WTC11 (cell line): Measurements from ENCODE around the gene DAND5. TPM values are rescaled to one million over a fixed set of nuclear protein-coding genes. Genes with fewer than 3 reads are reported as not detected.

Experiments
- ATAC-seq: fragments of 200-7000 bp; cut with Tn5 transposase; 2 replicates; pipeline ENCODE4 v1.10.0; 2021; ENCODE audit warnings: mild to moderate bottlenecking, moderate library complexity
- CTCF ChIA-PET: fragments of 300-600 bp; sonication (Branson Sonifier 250); formaldehyde crosslinking; loops from one replicate; lab custom pipeline; 2021; ENCODE audit warnings: antibody characterized with exemption; lab: Charles Lee
- POLR2A ChIA-PET: fragments of 350-600 bp; sonication (Branson Sonifier 250); formaldehyde crosslinking; loops from one replicate; lab custom pipeline; 2021; ENCODE audit warnings: antibody characterized with exemption; lab: Charles Lee
- DNase-seq: peaks from one replicate; pipeline ENCODE4 v3.0.0; 2021; ENCODE audit warnings: low spot score
- H3K27ac Mint-ChIP-seq: 2 replicates; pipeline ENCODE4 v1.8.0; 2021; ENCODE audit warnings: mixed read lengths
- H3K27me3 Mint-ChIP-seq: 2 replicates; pipeline ENCODE4 v1.8.0; 2021; ENCODE audit warnings: low read depth, mild to moderate bottlenecking, moderate library complexity, mixed read lengths
- H3K36me3 Mint-ChIP-seq: 2 replicates; pipeline ENCODE4 v1.8.0; 2021; ENCODE audit warnings: mixed read lengths
- H3K4me1 Mint-ChIP-seq: 2 replicates; pipeline ENCODE4 v1.8.0; 2022; ENCODE audit warnings: mixed read lengths
- H3K4me3 Mint-ChIP-seq: 2 replicates; pipeline ENCODE4 v1.8.0; 2021; ENCODE audit warnings: mild to moderate bottlenecking, moderate library complexity, mixed read lengths
- H3K9me3 Mint-ChIP-seq: 2 replicates; pipeline ENCODE4 v1.8.0; 2021; ENCODE audit warnings: mixed read lengths
- E2F5 ChIP-seq: sonication (generic); formaldehyde crosslinking; IDR thresholded peaks from 2 replicates; pipeline ENCODE4 v1.8.1; 2022; ENCODE audit warnings: mild to moderate bottlenecking, moderate library complexity, missing genetic modification reagents
- GABPB1 ChIP-seq: sonication (generic); formaldehyde crosslinking; IDR thresholded peaks from 2 replicates; pipeline ENCODE4 v1.8.1; 2023; ENCODE audit warnings: mild to moderate bottlenecking, missing genetic modification reagents
- NFATC4 ChIP-seq: fragments of 250-450 bp; sonication (Bioruptor Pico); IDR thresholded peaks from 2 replicates; pipeline ENCODE4 v1.9.0; 2021; ENCODE audit warnings: mild to moderate bottlenecking
- NR3C1 ChIP-seq: sonication (generic); formaldehyde crosslinking; conservative IDR thresholded peaks from 2 replicates; pipeline ENCODE4 v1.8.1; 2023; ENCODE audit warnings: low read depth, mild to moderate bottlenecking, missing genetic modification reagents
- TEAD1 ChIP-seq: sonication (generic); formaldehyde crosslinking; IDR thresholded peaks from 2 replicates; pipeline ENCODE4 v1.8.0; 2022; ENCODE audit warnings: mild to moderate bottlenecking, missing genetic modification reagents
- TP53 ChIP-seq: sonication (generic); formaldehyde crosslinking; IDR thresholded peaks from 2 replicates; pipeline ENCODE4 v1.8.1; 2023; ENCODE audit warnings: mild to moderate bottlenecking, missing genetic modification reagents
- ZNF121 ChIP-seq: sonication (generic); formaldehyde crosslinking; IDR thresholded peaks from 2 replicates; pipeline ENCODE4 v1.8.0; 2023; ENCODE audit warnings: missing genetic modification reagents
- ZNF263 ChIP-seq: sonication (generic); formaldehyde crosslinking; IDR thresholded peaks from 2 replicates; pipeline ENCODE4 v1.8.1; 2022; ENCODE audit warnings: low read depth, mild to moderate bottlenecking, moderate library complexity, missing genetic modification reagents
- ZNF396 ChIP-seq: fragments of 250-450 bp; sonication (Bioruptor Pico); IDR thresholded peaks from 2 replicates; pipeline ENCODE4 v1.8.0; 2021; ENCODE audit warnings: mild to moderate bottlenecking, moderate library complexity, borderline replicate concordance
- ZNF512 ChIP-seq: sonication (generic); formaldehyde crosslinking; IDR thresholded peaks from 2 replicates; pipeline ENCODE4 v1.8.1; 2022; ENCODE audit warnings: missing genetic modification reagents, borderline replicate concordance
- ZSCAN18 ChIP-seq: fragments of 250-450 bp; sonication (Bioruptor Pico); IDR thresholded peaks from 2 replicates; pipeline ENCODE4 v2.1.2; 2022; ENCODE audit warnings: mild to moderate bottlenecking, moderate library complexity
- total RNA-seq: library from RNA; stranded (reverse); gene quantifications from 3 replicates; pipeline ENCODE4 v1.2.3, GENCODE V29; 2021
- TF ChIP-seq, protein P1 (sequence below): sonication (generic); formaldehyde crosslinking; IDR thresholded peaks from 2 replicates; pipeline ENCODE4 v1.8.1; 2023; ENCODE audit warnings: mild to moderate bottlenecking, missing genetic modification reagents
- TF ChIP-seq, protein P2 (sequence below): fragments of 250-450 bp; sonication (Bioruptor Pico); IDR thresholded peaks from 2 replicates; pipeline ENCODE4 v1.9.0; 2021; ENCODE audit warnings: moderate library complexity, mild to moderate bottlenecking, inconsistent platforms, borderline replicate concordance
- TF ChIP-seq, protein P3 (sequence below): sonication (generic); formaldehyde crosslinking; conservative IDR thresholded peaks from 2 replicates; pipeline ENCODE4 v1.8.1; 2023; ENCODE audit warnings: mild to moderate bottlenecking, low read depth, missing genetic modification reagents, moderate library complexity
- TF ChIP-seq, protein P4 (sequence below): fragments of 250-450 bp; sonication (Bioruptor Pico); IDR thresholded peaks from 2 replicates; pipeline ENCODE4 v1.9.0; 2021; ENCODE audit warnings: mild to moderate bottlenecking, borderline replicate concordance

Gene DAND5
- total RNA-seq, 1 experiment from 2014 or later = 0.22 TPM

- TF ChIP-seq E2F5 = no peak
- TF ChIP-seq NR3C1 = no peak
- no peak for TF ChIP-seq ZNF396 (CRISPR knock-in tag)
- no peak for TF ChIP-seq NFATC4 (CRISPR knock-in tag)
- TF ChIP-seq, protein P1, sequence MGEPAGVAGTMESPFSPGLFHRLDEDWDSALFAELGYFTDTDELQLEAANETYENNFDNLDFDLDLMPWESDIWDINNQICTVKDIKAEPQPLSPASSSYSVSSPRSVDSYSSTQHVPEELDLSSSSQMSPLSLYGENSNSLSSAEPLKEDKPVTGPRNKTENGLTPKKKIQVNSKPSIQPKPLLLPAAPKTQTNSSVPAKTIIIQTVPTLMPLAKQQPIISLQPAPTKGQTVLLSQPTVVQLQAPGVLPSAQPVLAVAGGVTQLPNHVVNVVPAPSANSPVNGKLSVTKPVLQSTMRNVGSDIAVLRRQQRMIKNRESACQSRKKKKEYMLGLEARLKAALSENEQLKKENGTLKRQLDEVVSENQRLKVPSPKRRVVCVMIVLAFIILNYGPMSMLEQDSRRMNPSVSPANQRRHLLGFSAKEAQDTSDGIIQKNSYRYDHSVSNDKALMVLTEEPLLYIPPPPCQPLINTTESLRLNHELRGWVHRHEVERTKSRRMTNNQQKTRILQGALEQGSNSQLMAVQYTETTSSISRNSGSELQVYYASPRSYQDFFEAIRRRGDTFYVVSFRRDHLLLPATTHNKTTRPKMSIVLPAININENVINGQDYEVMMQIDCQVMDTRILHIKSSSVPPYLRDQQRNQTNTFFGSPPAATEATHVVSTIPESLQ = no peak
Observed at GRCh38 chr19:13013649-13014048, 44.3 kb downstream of the DAND5 start (continued).

- CTCF ChIA-PET = interaction anchor here (1.1 to 2.2 kb wide), 10 partner anchors 9 to 87 kb away, joined by 3 to 12 read pairs (median 5); no protein-coding TSS in a partner anchor
- TF ChIP-seq ZNF512 (CRISPR knock-in tag) (0 out of 2 replicates have a peak, but pooled peaks have one; percentile 62), TEAD1 (CRISPR knock-in tag) (no peak), GABPB1 (CRISPR knock-in tag) (no peak)
- TF ChIP-seq, all 79 proteins: peak for 1
- ATAC-seq = no peak; the same call in 1 of the 2 replicates
- H3K27me3 Mint-ChIP-seq = peaks cover 100% of the 10 kb centered on the region
- H3K9me3 Mint-ChIP-seq = no peaks in the 10 kb centered on the region
- peaks cover 3% of the 10 kb centered on the region; the same call in 1 of the 2 replicates for H3K36me3 Mint-ChIP-seq
- POLR2A ChIA-PET = no interaction called here
- peak overlapping the region; percentile 39 for H3K4me3 Mint-ChIP-seq
- DNase-seq = peak; percentile 73
- H3K27ac Mint-ChIP-seq = no peak overlapping the region
- H3K4me1 Mint-ChIP-seq = peaks cover 68% of the 10 kb centered on the region
Observed at GRCh38 chr19:13014101-13014920, 44.9 kb downstream of the DAND5 start.

DNA sequence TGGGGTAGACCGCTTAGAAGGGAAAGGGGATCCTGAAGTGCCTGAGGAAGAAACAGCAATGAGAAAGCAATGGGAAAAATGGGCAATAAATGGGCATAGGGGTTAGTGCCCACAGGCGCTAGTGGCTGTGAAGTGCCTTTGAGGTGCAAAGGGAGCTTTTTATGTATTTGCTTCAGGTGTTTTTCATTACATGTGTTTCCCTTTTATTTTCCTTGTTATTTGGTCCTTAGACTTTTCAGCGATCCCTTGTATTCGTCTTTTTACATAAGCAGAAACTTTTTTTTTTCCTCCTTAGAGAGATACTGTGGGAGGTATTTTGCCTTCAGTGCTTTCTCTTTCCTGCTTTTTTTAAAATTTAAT is 45.5 kb downstream of the DAND5 start:
- POLR2A ChIA-PET = no interaction called here
- H3K4me3 Mint-ChIP-seq = peak overlapping the region; percentile 39
- peaks cover 100% of the 10 kb centered on the region for H3K27me3 Mint-ChIP-seq
- TF ChIP-seq ZNF512 (CRISPR knock-in tag) = no peak; the same call in 1 of the 2 replicates
- TF ChIP-seq ZSCAN18 = no peak
- no peak for TF ChIP-seq ZNF121 (CRISPR knock-in tag)
- TF ChIP-seq, protein P2, sequence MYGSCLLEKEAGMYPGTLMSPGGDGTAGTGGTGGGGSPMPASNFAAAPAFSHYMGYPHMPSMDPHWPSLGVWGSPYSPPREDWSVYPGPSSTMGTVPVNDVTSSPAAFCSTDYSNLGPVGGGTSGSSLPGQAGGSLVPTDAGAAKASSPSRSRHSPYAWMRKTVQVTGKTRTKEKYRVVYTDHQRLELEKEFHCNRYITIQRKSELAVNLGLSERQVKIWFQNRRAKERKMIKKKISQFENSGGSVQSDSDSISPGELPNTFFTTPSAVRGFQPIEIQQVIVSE (CRISPR knock-in tag) = no peak
- TF ChIP-seq TP53 = no peak
- TF ChIP-seq, protein P3, sequence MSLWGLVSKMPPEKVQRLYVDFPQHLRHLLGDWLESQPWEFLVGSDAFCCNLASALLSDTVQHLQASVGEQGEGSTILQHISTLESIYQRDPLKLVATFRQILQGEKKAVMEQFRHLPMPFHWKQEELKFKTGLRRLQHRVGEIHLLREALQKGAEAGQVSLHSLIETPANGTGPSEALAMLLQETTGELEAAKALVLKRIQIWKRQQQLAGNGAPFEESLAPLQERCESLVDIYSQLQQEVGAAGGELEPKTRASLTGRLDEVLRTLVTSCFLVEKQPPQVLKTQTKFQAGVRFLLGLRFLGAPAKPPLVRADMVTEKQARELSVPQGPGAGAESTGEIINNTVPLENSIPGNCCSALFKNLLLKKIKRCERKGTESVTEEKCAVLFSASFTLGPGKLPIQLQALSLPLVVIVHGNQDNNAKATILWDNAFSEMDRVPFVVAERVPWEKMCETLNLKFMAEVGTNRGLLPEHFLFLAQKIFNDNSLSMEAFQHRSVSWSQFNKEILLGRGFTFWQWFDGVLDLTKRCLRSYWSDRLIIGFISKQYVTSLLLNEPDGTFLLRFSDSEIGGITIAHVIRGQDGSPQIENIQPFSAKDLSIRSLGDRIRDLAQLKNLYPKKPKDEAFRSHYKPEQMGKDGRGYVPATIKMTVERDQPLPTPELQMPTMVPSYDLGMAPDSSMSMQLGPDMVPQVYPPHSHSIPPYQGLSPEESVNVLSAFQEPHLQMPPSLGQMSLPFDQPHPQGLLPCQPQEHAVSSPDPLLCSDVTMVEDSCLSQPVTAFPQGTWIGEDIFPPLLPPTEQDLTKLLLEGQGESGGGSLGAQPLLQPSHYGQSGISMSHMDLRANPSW = no peak
- TF ChIP-seq, protein P4, sequence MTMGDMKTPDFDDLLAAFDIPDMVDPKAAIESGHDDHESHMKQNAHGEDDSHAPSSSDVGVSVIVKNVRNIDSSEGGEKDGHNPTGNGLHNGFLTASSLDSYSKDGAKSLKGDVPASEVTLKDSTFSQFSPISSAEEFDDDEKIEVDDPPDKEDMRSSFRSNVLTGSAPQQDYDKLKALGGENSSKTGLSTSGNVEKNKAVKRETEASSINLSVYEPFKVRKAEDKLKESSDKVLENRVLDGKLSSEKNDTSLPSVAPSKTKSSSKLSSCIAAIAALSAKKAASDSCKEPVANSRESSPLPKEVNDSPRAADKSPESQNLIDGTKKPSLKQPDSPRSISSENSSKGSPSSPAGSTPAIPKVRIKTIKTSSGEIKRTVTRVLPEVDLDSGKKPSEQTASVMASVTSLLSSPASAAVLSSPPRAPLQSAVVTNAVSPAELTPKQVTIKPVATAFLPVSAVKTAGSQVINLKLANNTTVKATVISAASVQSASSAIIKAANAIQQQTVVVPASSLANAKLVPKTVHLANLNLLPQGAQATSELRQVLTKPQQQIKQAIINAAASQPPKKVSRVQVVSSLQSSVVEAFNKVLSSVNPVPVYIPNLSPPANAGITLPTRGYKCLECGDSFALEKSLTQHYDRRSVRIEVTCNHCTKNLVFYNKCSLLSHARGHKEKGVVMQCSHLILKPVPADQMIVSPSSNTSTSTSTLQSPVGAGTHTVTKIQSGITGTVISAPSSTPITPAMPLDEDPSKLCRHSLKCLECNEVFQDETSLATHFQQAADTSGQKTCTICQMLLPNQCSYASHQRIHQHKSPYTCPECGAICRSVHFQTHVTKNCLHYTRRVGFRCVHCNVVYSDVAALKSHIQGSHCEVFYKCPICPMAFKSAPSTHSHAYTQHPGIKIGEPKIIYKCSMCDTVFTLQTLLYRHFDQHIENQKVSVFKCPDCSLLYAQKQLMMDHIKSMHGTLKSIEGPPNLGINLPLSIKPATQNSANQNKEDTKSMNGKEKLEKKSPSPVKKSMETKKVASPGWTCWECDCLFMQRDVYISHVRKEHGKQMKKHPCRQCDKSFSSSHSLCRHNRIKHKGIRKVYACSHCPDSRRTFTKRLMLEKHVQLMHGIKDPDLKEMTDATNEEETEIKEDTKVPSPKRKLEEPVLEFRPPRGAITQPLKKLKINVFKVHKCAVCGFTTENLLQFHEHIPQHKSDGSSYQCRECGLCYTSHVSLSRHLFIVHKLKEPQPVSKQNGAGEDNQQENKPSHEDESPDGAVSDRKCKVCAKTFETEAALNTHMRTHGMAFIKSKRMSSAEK (CRISPR knock-in tag) = no peak
- TF ChIP-seq ZNF263 (CRISPR knock-in tag) = no peak

More for the DNA sequence above, 45.5 kb downstream of the DAND5 start:
- CTCF ChIA-PET = interaction anchor here (0.6 to 2.2 kb wide), 6 partner anchors 37 to 79 kb away, joined by 3 to 12 read pairs (median 6); no protein-coding TSS in a partner anchor
- Mint-ChIP-seq H3K27ac (no peak overlapping the region), H3K4me1 (peaks cover 74% of the 10 kb centered on the region), H3K9me3 (no peaks in the 10 kb centered on the region), H3K36me3 (peaks cover 3% of the 10 kb centered on the region; the same call in 1 of the 2 replicates)
- DNase-seq (no peak), ATAC-seq (no peak)
